ENCODE data around the gene MSMO1. TPM values are rescaled to one million over a fixed set of nuclear protein-coding genes. Genes with fewer than 3 reads are reported as not detected.
"Not testable (repeated sequence)": the region's sequence is repeated elsewhere in the genome, so short reads cannot be mapped to it uniquely, and the experiment has no call there.

MSMO1 gene
- total and polyA plus RNA-seq, 2 experiments from 2014 or later: 145 to 272 TPM

DNA sequence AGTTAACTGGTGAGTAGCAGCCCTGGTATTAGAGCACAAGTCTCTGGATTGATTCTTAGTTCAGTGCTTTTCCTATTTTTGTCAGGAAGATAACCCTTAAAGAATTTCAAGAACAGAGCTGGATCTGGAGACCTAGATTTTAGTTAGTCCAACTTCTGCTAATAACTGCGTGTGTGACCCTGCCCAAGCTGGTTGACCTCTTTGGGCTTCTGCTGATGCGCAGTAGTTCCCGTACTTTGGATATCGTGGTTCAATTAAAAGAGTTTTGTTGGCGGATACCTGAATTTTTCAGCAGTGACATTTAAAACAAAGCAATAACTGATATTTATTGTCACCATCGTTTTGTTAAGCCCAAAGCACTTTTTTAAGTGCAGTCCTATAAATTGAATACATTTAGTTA, 9.3 kb downstream of the MSMO1 start:
- TF ChIP-seq CREB1 (CRISPR knock-in tag; IDR thresholded peaks at IDR 0.05; ENCODE audit: low read depth): no peak
- TF ChIP-seq, protein P1, sequence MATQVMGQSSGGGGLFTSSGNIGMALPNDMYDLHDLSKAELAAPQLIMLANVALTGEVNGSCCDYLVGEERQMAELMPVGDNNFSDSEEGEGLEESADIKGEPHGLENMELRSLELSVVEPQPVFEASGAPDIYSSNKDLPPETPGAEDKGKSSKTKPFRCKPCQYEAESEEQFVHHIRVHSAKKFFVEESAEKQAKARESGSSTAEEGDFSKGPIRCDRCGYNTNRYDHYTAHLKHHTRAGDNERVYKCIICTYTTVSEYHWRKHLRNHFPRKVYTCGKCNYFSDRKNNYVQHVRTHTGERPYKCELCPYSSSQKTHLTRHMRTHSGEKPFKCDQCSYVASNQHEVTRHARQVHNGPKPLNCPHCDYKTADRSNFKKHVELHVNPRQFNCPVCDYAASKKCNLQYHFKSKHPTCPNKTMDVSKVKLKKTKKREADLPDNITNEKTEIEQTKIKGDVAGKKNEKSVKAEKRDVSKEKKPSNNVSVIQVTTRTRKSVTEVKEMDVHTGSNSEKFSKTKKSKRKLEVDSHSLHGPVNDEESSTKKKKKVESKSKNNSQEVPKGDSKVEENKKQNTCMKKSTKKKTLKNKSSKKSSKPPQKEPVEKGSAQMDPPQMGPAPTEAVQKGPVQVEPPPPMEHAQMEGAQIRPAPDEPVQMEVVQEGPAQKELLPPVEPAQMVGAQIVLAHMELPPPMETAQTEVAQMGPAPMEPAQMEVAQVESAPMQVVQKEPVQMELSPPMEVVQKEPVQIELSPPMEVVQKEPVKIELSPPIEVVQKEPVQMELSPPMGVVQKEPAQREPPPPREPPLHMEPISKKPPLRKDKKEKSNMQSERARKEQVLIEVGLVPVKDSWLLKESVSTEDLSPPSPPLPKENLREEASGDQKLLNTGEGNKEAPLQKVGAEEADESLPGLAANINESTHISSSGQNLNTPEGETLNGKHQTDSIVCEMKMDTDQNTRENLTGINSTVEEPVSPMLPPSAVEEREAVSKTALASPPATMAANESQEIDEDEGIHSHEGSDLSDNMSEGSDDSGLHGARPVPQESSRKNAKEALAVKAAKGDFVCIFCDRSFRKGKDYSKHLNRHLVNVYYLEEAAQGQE (IDR thresholded peaks at IDR 0.05; ENCODE audit: unreplicated experiment): no peak
- TF ChIP-seq ZNF331 (CRISPR knock-in tag; IDR thresholded peaks at IDR 0.05; ENCODE audit: low read depth): no peak
- no peak for TF ChIP-seq POLR2AphosphoS5 (IDR thresholded peaks at IDR 0.05; ENCODE audit: low read depth)
- TF ChIP-seq, protein P2, sequence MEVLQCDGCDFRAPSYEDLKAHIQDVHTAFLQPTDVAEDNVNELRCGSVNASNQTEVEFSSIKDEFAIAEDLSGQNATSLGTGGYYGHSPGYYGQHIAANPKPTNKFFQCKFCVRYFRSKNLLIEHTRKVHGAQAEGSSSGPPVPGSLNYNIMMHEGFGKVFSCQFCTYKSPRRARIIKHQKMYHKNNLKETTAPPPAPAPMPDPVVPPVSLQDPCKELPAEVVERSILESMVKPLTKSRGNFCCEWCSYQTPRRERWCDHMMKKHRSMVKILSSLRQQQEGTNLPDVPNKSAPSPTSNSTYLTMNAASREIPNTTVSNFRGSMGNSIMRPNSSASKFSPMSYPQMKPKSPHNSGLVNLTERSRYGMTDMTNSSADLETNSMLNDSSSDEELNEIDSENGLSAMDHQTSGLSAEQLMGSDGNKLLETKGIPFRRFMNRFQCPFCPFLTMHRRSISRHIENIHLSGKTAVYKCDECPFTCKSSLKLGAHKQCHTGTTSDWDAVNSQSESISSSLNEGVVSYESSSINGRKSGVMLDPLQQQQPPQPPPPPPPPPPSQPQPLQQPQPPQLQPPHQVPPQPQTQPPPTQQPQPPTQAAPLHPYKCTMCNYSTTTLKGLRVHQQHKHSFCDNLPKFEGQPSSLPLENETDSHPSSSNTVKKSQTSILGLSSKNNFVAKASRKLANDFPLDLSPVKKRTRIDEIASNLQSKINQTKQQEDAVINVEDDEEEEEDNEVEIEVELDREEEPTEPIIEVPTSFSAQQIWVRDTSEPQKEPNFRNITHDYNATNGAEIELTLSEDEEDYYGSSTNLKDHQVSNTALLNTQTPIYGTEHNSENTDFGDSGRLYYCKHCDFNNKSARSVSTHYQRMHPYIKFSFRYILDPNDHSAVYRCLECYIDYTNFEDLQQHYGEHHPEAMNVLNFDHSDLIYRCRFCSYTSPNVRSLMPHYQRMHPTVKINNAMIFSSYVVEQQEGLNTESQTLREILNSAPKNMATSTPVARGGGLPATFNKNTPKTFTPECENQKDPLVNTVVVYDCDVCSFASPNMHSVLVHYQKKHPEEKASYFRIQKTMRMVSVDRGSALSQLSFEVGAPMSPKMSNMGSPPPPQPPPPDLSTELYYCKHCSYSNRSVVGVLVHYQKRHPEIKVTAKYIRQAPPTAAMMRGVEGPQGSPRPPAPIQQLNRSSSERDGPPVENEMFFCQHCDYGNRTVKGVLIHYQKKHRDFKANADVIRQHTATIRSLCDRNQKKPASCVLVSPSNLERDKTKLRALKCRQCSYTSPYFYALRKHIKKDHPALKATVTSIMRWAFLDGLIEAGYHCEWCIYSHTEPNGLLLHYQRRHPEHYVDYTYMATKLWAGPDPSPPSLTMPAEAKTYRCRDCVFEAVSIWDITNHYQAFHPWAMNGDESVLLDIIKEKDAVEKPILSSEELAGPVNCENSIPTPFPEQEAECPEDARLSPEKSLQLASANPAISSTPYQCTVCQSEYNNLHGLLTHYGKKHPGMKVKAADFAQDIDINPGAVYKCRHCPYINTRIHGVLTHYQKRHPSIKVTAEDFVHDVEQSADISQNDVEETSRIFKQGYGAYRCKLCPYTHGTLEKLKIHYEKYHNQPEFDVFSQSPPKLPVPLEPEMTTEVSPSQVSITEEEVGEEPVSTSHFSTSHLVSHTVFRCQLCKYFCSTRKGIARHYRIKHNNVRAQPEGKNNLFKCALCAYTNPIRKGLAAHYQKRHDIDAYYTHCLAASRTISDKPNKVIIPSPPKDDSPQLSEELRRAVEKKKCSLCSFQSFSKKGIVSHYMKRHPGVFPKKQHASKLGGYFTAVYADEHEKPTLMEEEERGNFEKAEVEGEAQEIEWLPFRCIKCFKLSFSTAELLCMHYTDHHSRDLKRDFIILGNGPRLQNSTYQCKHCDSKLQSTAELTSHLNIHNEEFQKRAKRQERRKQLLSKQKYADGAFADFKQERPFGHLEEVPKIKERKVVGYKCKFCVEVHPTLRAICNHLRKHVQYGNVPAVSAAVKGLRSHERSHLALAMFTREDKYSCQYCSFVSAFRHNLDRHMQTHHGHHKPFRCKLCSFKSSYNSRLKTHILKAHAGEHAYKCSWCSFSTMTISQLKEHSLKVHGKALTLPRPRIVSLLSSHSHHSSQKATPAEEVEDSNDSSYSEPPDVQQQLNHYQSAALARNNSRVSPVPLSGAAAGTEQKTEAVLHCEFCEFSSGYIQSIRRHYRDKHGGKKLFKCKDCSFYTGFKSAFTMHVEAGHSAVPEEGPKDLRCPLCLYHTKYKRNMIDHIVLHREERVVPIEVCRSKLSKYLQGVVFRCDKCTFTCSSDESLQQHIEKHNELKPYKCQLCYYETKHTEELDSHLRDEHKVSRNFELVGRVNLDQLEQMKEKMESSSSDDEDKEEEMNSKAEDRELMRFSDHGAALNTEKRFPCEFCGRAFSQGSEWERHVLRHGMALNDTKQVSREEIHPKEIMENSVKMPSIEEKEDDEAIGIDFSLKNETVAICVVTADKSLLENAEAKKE (CRISPR knock-in tag; IDR thresholded peaks at IDR 0.05): no peak
- TF ChIP-seq EZH2 (IDR thresholded peaks at IDR 0.05; ENCODE audit: low read depth, unreplicated experiment): no peak
- TF ChIP-seq NANOG (IDR thresholded peaks at IDR 0.05; ENCODE audit: borderline replicate concordance): no peak
- TF ChIP-seq, protein P3, sequence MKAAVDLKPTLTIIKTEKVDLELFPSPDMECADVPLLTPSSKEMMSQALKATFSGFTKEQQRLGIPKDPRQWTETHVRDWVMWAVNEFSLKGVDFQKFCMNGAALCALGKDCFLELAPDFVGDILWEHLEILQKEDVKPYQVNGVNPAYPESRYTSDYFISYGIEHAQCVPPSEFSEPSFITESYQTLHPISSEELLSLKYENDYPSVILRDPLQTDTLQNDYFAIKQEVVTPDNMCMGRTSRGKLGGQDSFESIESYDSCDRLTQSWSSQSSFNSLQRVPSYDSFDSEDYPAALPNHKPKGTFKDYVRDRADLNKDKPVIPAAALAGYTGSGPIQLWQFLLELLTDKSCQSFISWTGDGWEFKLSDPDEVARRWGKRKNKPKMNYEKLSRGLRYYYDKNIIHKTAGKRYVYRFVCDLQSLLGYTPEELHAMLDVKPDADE (IDR thresholded peaks at IDR 0.05): no peak
- no peak for TF ChIP-seq EZH2phosphoT487 (IDR thresholded peaks at IDR 0.05; ENCODE audit: unreplicated experiment)
- TF ChIP-seq JUNB (IDR thresholded peaks at IDR 0.05; ENCODE audit: unreplicated experiment): no peak
- no peak overlapping the region for H3K27ac Mint-ChIP-seq

DNA sequence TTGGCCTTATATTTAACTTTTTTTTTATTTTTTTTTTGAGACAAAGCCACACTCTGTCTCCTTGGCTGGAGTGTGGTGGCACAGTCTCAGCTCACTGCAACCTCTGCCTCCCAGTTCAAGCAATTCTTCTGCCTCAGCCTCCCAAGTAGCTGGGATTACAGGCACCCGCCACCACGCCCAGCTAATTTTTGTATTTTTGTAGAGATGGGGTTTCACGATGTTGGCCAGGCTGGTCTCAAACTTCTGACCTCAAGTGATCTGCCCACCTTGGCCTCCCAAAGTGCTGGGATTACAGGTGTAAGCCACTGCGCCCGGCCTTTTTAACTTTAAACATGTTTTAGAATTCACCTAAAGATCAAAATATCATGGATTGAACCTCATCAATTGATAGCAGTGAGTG, 14.9 kb downstream of the MSMO1 start:
- H3K4me3 Mint-ChIP-seq; H3K4me2 ChIP-seq; H3K27me3 Mint-ChIP-seq (ENCODE audit: insufficient read depth, low read depth, poor library complexity); H3K9me2 ChIP-seq (ENCODE audit: insufficient read depth); H3K9me3 Mint-ChIP-seq; H3K4me3 ChIP-seq; H3K27ac ChIP-seq (ENCODE audit: low read depth); H3F3A ChIP-seq (replicated peaks; ENCODE audit: low read depth); H3K4me1 ChIP-seq (ENCODE audit: insufficient read depth); H2AFZ ChIP-seq; H3K4me1 Mint-ChIP-seq; ATAC-seq; DNase-seq (ENCODE audit: low spot score); H3K27me3 ChIP-seq (ENCODE audit: insufficient read depth); H3K27ac Mint-ChIP-seq: not testable (repeated sequence)
- Histone ChIP-seq H3K79me2 (replicated peaks; ENCODE audit: insufficient read depth) (peaks cover 17% of the 10 kb centered on the region), H3K36me3 (ENCODE audit: insufficient read depth) (peaks cover 46% of the 10 kb centered on the region), H4K20me1 (replicated peaks; ENCODE audit: insufficient read depth) (peaks cover 22% of the 10 kb centered on the region)
- H3K36me3 Mint-ChIP-seq (ENCODE audit: low read depth): peaks cover 49% of the 10 kb centered on the region

More for the DNA sequence above, 9.3 kb downstream of the MSMO1 start:
- DNase-seq (ENCODE audit: low spot score): no peak
- H3K27me3 ChIP-seq (ENCODE audit: insufficient read depth): no peaks in the 10 kb centered on the region
- no peak overlapping the region for H3K4me2 ChIP-seq
- H3K9me2 ChIP-seq (ENCODE audit: insufficient read depth): no peaks in the 10 kb centered on the region
- peaks cover 76% of the 10 kb centered on the region for H3K36me3 Mint-ChIP-seq (ENCODE audit: low read depth)
- no peak overlapping the region for H2AFZ ChIP-seq
- peaks cover 23% of the 10 kb centered on the region for H3K4me1 Mint-ChIP-seq
- no peaks in the 10 kb centered on the region; the same call in 1 of the 2 replicates for H3F3A ChIP-seq (replicated peaks; ENCODE audit: low read depth)
- peaks cover 18% of the 10 kb centered on the region for H3K4me1 ChIP-seq (ENCODE audit: insufficient read depth)
- no peak for ATAC-seq
- no peaks in the 10 kb centered on the region for H3K9me3 Mint-ChIP-seq
- H3K27ac ChIP-seq (ENCODE audit: low read depth): peak overlapping the region; percentile 12; the same call in 1 of the 2 replicates
- H3K4me3 Mint-ChIP-seq: no peak overlapping the region
- H3K27me3 Mint-ChIP-seq (ENCODE audit: insufficient read depth, low read depth, poor library complexity): no peaks in the 10 kb centered on the region
- H3K79me2 ChIP-seq (replicated peaks; ENCODE audit: insufficient read depth): peaks cover 73% of the 10 kb centered on the region
- H3K36me3 ChIP-seq (ENCODE audit: insufficient read depth): peaks cover 96% of the 10 kb centered on the region
- H4K20me1 ChIP-seq (replicated peaks; ENCODE audit: insufficient read depth): peaks cover 78% of the 10 kb centered on the region
- H3K4me3 ChIP-seq: no peak overlapping the region

Data from GM23338 (cell line).